H9 (cell line): ENCODE data around the gene DUSP2. TPM values are rescaled to one million over a fixed set of nuclear protein-coding genes. Genes with fewer than 3 reads are reported as not detected.

Source experiments
- DNase-seq: peaks from one replicate; pipeline ENCODE4 v3.0.0-alpha.2; 2017
- H2AFZ ChIP-seq: one replicate; pipeline ENCODE4 v1.6.1; 2013; ENCODE audit warnings: mild to moderate bottlenecking, low read length, control low read depth, moderate library complexity
- H2AK5ac ChIP-seq: 2 replicates; pipeline ENCODE4 v1.6.1; 2013; ENCODE audit warnings: low read length, control low read depth, mixed read lengths; ENCODE audit not compliant: insufficient read length
- H2BK120ac ChIP-seq: one replicate; pipeline ENCODE4 v1.6.1; 2013; ENCODE audit warnings: low read depth, mild to moderate bottlenecking, low read length, control low read depth, inconsistent platforms; ENCODE audit not compliant: poor library complexity, severe bottlenecking
- H2BK12ac ChIP-seq: 2 replicates; pipeline ENCODE4 v1.6.1; 2013; ENCODE audit warnings: low read length, control low read depth, mixed read lengths, low read depth; ENCODE audit not compliant: insufficient read length
- H2BK15ac ChIP-seq: 2 replicates; pipeline ENCODE4 v1.6.1; 2013; ENCODE audit warnings: low read depth, low read length, control low read depth
- H2BK20ac ChIP-seq: one replicate; pipeline ENCODE4 v1.6.1; 2013; ENCODE audit warnings: low read depth, mild to moderate bottlenecking, low read length, control low read depth, inconsistent platforms; ENCODE audit not compliant: poor library complexity, severe bottlenecking
- H2BK5ac ChIP-seq: 2 replicates; pipeline ENCODE4 v1.6.1; 2013; ENCODE audit warnings: low read length, control low read depth, mixed read lengths; ENCODE audit not compliant: insufficient read length
- H3K14ac ChIP-seq: 2 replicates; pipeline ENCODE4 v1.6.1; 2013; ENCODE audit warnings: low read length, control low read depth; ENCODE audit not compliant: insufficient read depth
- H3K18ac ChIP-seq: 2 replicates; pipeline ENCODE4 v1.6.1; 2013; ENCODE audit warnings: low read depth, mild to moderate bottlenecking, mixed read lengths, low read length, control low read depth; ENCODE audit not compliant: insufficient read length
- H3K23ac ChIP-seq: 2 replicates; pipeline ENCODE4 v1.6.1; 2013; ENCODE audit warnings: low read length, control low read depth, mixed read lengths, low read depth; ENCODE audit not compliant: insufficient read length
- H3K23me2 ChIP-seq: 2 replicates; pipeline ENCODE4 v1.6.1; 2013; ENCODE audit warnings: low read depth, mild to moderate bottlenecking, mixed read lengths, low read length, control low read depth; ENCODE audit not compliant: insufficient read length, poor library complexity, severe bottlenecking
- H3K27ac ChIP-seq: 2 replicates; pipeline ENCODE4 v1.5.1; 2013; ENCODE audit warnings: low read length, control low read depth, mixed read lengths, low read depth; ENCODE audit not compliant: insufficient read length
- H3K27me3 ChIP-seq: 2 replicates; pipeline ENCODE4 v1.6.1; 2013; ENCODE audit warnings: low read length, control low read depth, inconsistent platforms; ENCODE audit not compliant: insufficient read depth
- H3K4ac ChIP-seq: 2 replicates; pipeline ENCODE4 v1.6.1; 2013; ENCODE audit warnings: low read depth, mild to moderate bottlenecking, control low read depth, inconsistent platforms, low read length, moderate library complexity
- H3K4me1 ChIP-seq: 2 replicates; pipeline ENCODE4 v1.6.1; 2013; ENCODE audit warnings: low read length, control low read depth, inconsistent platforms; ENCODE audit not compliant: insufficient read depth
- H3K4me2 ChIP-seq: 2 replicates; pipeline ENCODE4 v1.6.1; 2013; ENCODE audit warnings: low read length, control low read depth, mixed read lengths; ENCODE audit not compliant: insufficient read length, insufficient read depth
- H3K56ac ChIP-seq: 2 replicates; pipeline ENCODE4 v1.6.1; 2013; ENCODE audit warnings: low read depth, mild to moderate bottlenecking, mixed read lengths, low read length, control low read depth; ENCODE audit not compliant: insufficient read length
- H3K79me1 ChIP-seq: 2 replicates; pipeline ENCODE4 v1.6.1; 2013; ENCODE audit warnings: low read depth, mild to moderate bottlenecking, moderate library complexity, low read length, control low read depth, inconsistent platforms; ENCODE audit not compliant: insufficient read depth, poor library complexity, severe bottlenecking
- H3K79me2 ChIP-seq: 2 replicates; pipeline ENCODE4 v1.6.1; 2013; ENCODE audit warnings: low read length, control low read depth, inconsistent platforms; ENCODE audit not compliant: insufficient read depth
- H3K9ac ChIP-seq: 2 replicates; pipeline ENCODE4 v1.6.1; 2013; ENCODE audit warnings: low read length, control low read depth, mixed read lengths; ENCODE audit not compliant: insufficient read length; ENCODE audit errors: extremely low read depth
- H3K9me3 ChIP-seq: one replicate; pipeline ENCODE4 v1.6.1; 2013; ENCODE audit warnings: low read depth, low read length, inconsistent platforms; ENCODE audit not compliant: control insufficient read depth
- H3T11ph ChIP-seq: one replicate; pipeline ENCODE4 v1.6.1; 2013; ENCODE audit warnings: mild to moderate bottlenecking, low read length, control low read depth, inconsistent platforms
- H4K20me1 ChIP-seq: one replicate; pipeline ENCODE4 v1.6.1; 2013; ENCODE audit not compliant: control insufficient read depth, insufficient read length, insufficient read depth
- H4K5ac ChIP-seq: 2 replicates; pipeline ENCODE4 v1.6.1; 2013; ENCODE audit warnings: low read depth, mild to moderate bottlenecking, mixed read lengths, low read length, control low read depth; ENCODE audit not compliant: insufficient read length
- H4K8ac ChIP-seq: replicated peaks from 2 replicates; pipeline ENCODE4 v1.6.1; 2013; ENCODE audit warnings: low read length, control low read depth, mixed read lengths, low read depth; ENCODE audit not compliant: insufficient read length
- H4K91ac ChIP-seq: 2 replicates; pipeline ENCODE4 v1.6.1; 2013; ENCODE audit warnings: low read depth, mild to moderate bottlenecking, moderate library complexity, mixed read lengths, low read length, control low read depth; ENCODE audit not compliant: insufficient read length
- H3K27ac Mint-ChIP-seq, 3 experiments: 2 replicates in 2 of 3; 3 replicates in 1 of 3; pipeline ENCODE4 v1.8.0; 2020 to 2021; ENCODE audit warnings: mixed read lengths in 3 of 3, mild to moderate bottlenecking in 1 of 3, moderate library complexity in 1 of 3
- H3K27me3 Mint-ChIP-seq: 2 replicates; pipeline ENCODE4 v1.8.0; 2021; ENCODE audit warnings: low read depth, mild to moderate bottlenecking, moderate library complexity, mixed read lengths
- H3K36me3 Mint-ChIP-seq, 3 experiments: 2 replicates in 2 of 3; 3 replicates in 1 of 3; pipeline ENCODE4 v1.8.0; 2020 to 2021; ENCODE audit warnings: low read depth in 3 of 3, mixed read lengths in 3 of 3; ENCODE audit not compliant: insufficient read depth in 1 of 3
- H3K4me1 Mint-ChIP-seq, 2 experiments: 2 replicates each; pipeline ENCODE4 v1.8.0; 2020; ENCODE audit warnings: mixed read lengths in 2 of 2
- H3K4me3 Mint-ChIP-seq, 2 experiments: 2 replicates in 1 of 2; 3 replicates in 1 of 2; pipeline ENCODE4 v1.8.0; 2020 to 2021; ENCODE audit warnings: mild to moderate bottlenecking in 2 of 2, mixed read lengths in 2 of 2, moderate library complexity in 1 of 2
- H3K9me3 Mint-ChIP-seq, 2 experiments: 2 replicates in 1 of 2; 3 replicates in 1 of 2; pipeline ENCODE4 v1.8.0; 2020; ENCODE audit warnings: mild to moderate bottlenecking in 2 of 2, mixed read lengths in 2 of 2, moderate library complexity in 1 of 2
- CTCF ChIP-seq: fragments of 200-600 bp; sonication (generic); conservative IDR thresholded peaks from 3 replicates; pipeline ENCODE4 v1.8.0; 2021; ENCODE audit warnings: antibody characterized with exemption, mild to moderate bottlenecking
- WGBS: extraction: QIAGEN DNeasy Blood & Tissue Kit; methylation state at CpG from one replicate; pipeline ENCODE4 v1.1.7; 2013; ENCODE audit warnings: missing lambda C conversion rate, low lambda C conversion rate, mixed read lengths; ENCODE audit not compliant: insufficient read length; ENCODE audit errors: extremely low coverage; 5-methylcytosine and 5-hydroxymethylcytosine counted together
- total RNA-seq: library from RNA; stranded (reverse); gene quantifications from 2 replicates; pipeline ENCODE4 v1.2.1, GENCODE V29; 2021

The DUSP2 gene
- total RNA-seq, 1 experiment from 2014 or later: 14.9 TPM

GRCh38 chr2:96119389-96119751, 25.9 kb downstream of the DUSP2 start:
- no peak overlapping the region for H4K5ac ChIP-seq
- no CpG with 5 or more reads among the region's 5 CpGs for WGBS
- Mint-ChIP-seq H3K4me1 (peaks cover 19 to 30% of the 10 kb centered on the region in 2 experiments), H3K36me3 (peaks cover 0 to 8% (median 8%) of the 10 kb centered on the region in 3 experiments; a peak in 3 of 7 replicates), H3K27ac (no peak overlapping the region), H3K27me3 (peaks cover 64% of the 10 kb centered on the region), H3K9me3 (peaks cover 2 to 4% of the 10 kb centered on the region in 2 experiments; a peak in 2 of 5 replicates), H3K4me3 (no peak overlapping the region)
- H4K91ac ChIP-seq: no peak overlapping the region
- peaks cover 9% of the 10 kb centered on the region for H3K23me2 ChIP-seq
- no peak for DNase-seq
- H3K4me1 ChIP-seq: no peaks in the 10 kb centered on the region
- H3K23ac ChIP-seq: no peak overlapping the region
- H3K4ac ChIP-seq: no peak overlapping the region
- no peak for TF ChIP-seq CTCF
- no peak overlapping the region for H3K4me2 ChIP-seq
- no peak overlapping the region for H2BK20ac ChIP-seq
- H3K9ac ChIP-seq: no peak overlapping the region
- no peaks in the 10 kb centered on the region for H3K79me2 ChIP-seq
- H3K27me3 ChIP-seq: no peaks in the 10 kb centered on the region; the same call in 1 of the 2 replicates
- no peak overlapping the region for H3K27ac ChIP-seq
- no peak overlapping the region for H2AK5ac ChIP-seq
- H4K8ac ChIP-seq: no peak overlapping the region
- no peak overlapping the region for H2BK5ac ChIP-seq
- no peak overlapping the region for H2BK15ac ChIP-seq
- no peaks in the 10 kb centered on the region for H4K20me1 ChIP-seq
- H3K56ac ChIP-seq: no peak overlapping the region
- no peaks in the 10 kb centered on the region for H3K9me3 ChIP-seq
- H2BK120ac ChIP-seq: no peak overlapping the region
- no peak overlapping the region for H2BK12ac ChIP-seq
- H3K18ac ChIP-seq: no peak overlapping the region
- no peak overlapping the region for H2AFZ ChIP-seq
- no peak overlapping the region for H3K14ac ChIP-seq
- no peaks in the 10 kb centered on the region for H3K79me1 ChIP-seq
- H3T11ph ChIP-seq: no peak overlapping the region
